GM08714 (cell line): ENCODE measurements around the gene WSCD2.

Experiments
- H3K4me3 ChIP-seq: fragments of 200-500 bp; sonication (Bioruptor generic); 2 replicates; pipeline ENCODE4 v1.5.1; 2014; ENCODE audit warnings: mild to moderate bottlenecking, low read length, inconsistent platforms
- ZNF274 ChIP-seq: IDR thresholded peaks from 2 replicates; pipeline ENCODE4 v1.6.1; 2012; ENCODE audit warnings: mild to moderate bottlenecking, low read depth, low read length

The WSCD2 gene

GRCh38 chr12:108270035-108270848, 141.2 kb downstream of the WSCD2 start:
- no peak overlapping the region for H3K4me3 ChIP-seq
- TF ChIP-seq ZNF274 = no peak

GRCh38 chr12:108270849-108271143, 141.7 kb downstream of the WSCD2 start:
- H3K4me3 ChIP-seq = no peak overlapping the region
- TF ChIP-seq ZNF274 = no peak

GRCh38 chr12:108271951-108272872, 143.1 kb downstream of the WSCD2 start:
- H3K4me3 ChIP-seq = no peak overlapping the region
- TF ChIP-seq ZNF274 = no peak

- no peak for TF ChIP-seq ZNF274
- H3K4me3 ChIP-seq = no peak overlapping the region
Measured at GRCh38 chr12:108273217-108273616, 144.1 kb downstream of the WSCD2 start.

GRCh38 chr12:108277613-108278012, 148.5 kb downstream of the WSCD2 start:
- TF ChIP-seq ZNF274 = no peak
- H3K4me3 ChIP-seq = no peak overlapping the region

GRCh38 chr12:108282160-108282559, 153.1 kb downstream of the WSCD2 start:
- TF ChIP-seq ZNF274 = no peak
- H3K4me3 ChIP-seq = no peak overlapping the region

- no peak for TF ChIP-seq ZNF274
- no peak overlapping the region for H3K4me3 ChIP-seq
Measured at GRCh38 chr12:108282676-108283075, 153.6 kb downstream of the WSCD2 start.

GRCh38 chr12:108284163-108284562, 155.1 kb downstream of the WSCD2 start:
- H3K4me3 ChIP-seq = no peak overlapping the region
- no peak for TF ChIP-seq ZNF274

- no peak for TF ChIP-seq ZNF274
- no peak overlapping the region for H3K4me3 ChIP-seq
Measured at GRCh38 chr12:108285016-108285415, 155.9 kb downstream of the WSCD2 start.

GRCh38 chr12:108287227-108287626, 158.1 kb downstream of the WSCD2 start:
- no peak overlapping the region for H3K4me3 ChIP-seq
- TF ChIP-seq ZNF274 = no peak

- no peak for TF ChIP-seq ZNF274
- no peak overlapping the region for H3K4me3 ChIP-seq
Measured at GRCh38 chr12:108289350-108290161, 160.5 kb downstream of the WSCD2 start.

GRCh38 chr12:108295641-108296040, 166.6 kb downstream of the WSCD2 start:
- H3K4me3 ChIP-seq = no peak overlapping the region
- TF ChIP-seq ZNF274 = no peak

- no peak overlapping the region for H3K4me3 ChIP-seq
- no peak for TF ChIP-seq ZNF274
Measured at GRCh38 chr12:108296945-108297344, 167.9 kb downstream of the WSCD2 start.

- H3K4me3 ChIP-seq = no peak overlapping the region
- TF ChIP-seq ZNF274 = no peak
Measured at GRCh38 chr12:108297424-108297823, 168.3 kb downstream of the WSCD2 start.
